Measurements from ENCODE around the gene PRR12.

- no peak for TF ChIP-seq CTCF (IDR thresholded peaks at IDR 0.05; ENCODE audit: low read depth, low read length, missing input control)
- TF ChIP-seq JUND (IDR thresholded peaks at IDR 0.05): no peak
- no peak for TF ChIP-seq RXRA (IDR thresholded peaks at IDR 0.05)
- TF ChIP-seq MAX (IDR thresholded peaks at IDR 0.05): no peak
Observed at GRCh38 chr19:49551531-49551930, 39.5 kb upstream of the PRR12 start.

All from liver (tissue), 3 donors.